ENCODE measurements around the gene PPP1R1B. TPM values are rescaled to one million over a fixed set of nuclear protein-coding genes. Genes with fewer than 3 reads are reported as not detected.

The PPP1R1B gene
- total RNA-seq, 1 donor from 2014 or later: 0.12 TPM

DNA sequence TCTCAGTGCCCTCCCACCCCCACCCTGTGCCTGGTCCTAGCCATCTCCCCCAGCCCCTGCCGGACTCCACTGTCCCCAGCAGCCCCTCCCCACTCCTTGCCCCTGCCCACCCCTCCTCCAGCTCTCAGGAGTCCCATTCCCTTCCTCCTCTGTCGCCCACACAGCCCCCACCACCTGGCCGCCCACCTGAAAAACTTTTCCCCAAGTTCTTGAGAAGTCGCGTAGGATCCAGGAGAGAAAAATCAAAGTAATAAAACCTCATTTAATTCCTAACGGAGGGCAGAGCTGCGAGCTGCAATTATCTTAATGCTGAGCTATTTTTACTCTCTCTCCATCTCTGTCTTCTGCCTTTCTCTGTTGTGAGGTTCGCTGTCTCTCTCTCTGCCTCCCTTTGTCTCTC, 2.4 kb upstream of the PPP1R1B start:
- H3K36me3 Mint-ChIP-seq (ENCODE audit: low read depth): peaks cover 3% of the 10 kb centered on the region
- peaks cover 17% of the 10 kb centered on the region for H3K4me1 Mint-ChIP-seq (ENCODE audit: low read depth)
- no peak for DNase-seq (ENCODE audit: low spot score)
- H3K9me3 Mint-ChIP-seq (ENCODE audit: low read depth): no peaks in the 10 kb centered on the region
- no peak overlapping the region for H3K27ac Mint-ChIP-seq (ENCODE audit: unreplicated experiment)
- H3K27me3 Mint-ChIP-seq (ENCODE audit: low read depth): peaks cover 31% of the 10 kb centered on the region
- TF ChIP-seq, protein P1, sequence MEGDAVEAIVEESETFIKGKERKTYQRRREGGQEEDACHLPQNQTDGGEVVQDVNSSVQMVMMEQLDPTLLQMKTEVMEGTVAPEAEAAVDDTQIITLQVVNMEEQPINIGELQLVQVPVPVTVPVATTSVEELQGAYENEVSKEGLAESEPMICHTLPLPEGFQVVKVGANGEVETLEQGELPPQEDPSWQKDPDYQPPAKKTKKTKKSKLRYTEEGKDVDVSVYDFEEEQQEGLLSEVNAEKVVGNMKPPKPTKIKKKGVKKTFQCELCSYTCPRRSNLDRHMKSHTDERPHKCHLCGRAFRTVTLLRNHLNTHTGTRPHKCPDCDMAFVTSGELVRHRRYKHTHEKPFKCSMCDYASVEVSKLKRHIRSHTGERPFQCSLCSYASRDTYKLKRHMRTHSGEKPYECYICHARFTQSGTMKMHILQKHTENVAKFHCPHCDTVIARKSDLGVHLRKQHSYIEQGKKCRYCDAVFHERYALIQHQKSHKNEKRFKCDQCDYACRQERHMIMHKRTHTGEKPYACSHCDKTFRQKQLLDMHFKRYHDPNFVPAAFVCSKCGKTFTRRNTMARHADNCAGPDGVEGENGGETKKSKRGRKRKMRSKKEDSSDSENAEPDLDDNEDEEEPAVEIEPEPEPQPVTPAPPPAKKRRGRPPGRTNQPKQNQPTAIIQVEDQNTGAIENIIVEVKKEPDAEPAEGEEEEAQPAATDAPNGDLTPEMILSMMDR (IDR thresholded peaks at IDR 0.05): no peak
- H3K4me3 Mint-ChIP-seq (ENCODE audit: unreplicated experiment): no peak overlapping the region

GRCh38 chr17:39625198-39625785, 1.5 kb upstream of the PPP1R1B start:
- H3K9me3 Mint-ChIP-seq (ENCODE audit: low read depth): no peaks in the 10 kb centered on the region
- H3K27me3 Mint-ChIP-seq (ENCODE audit: low read depth): peaks cover 33% of the 10 kb centered on the region
- DNase-seq (ENCODE audit: low spot score): peak; percentile 36
- H3K4me1 Mint-ChIP-seq (ENCODE audit: low read depth): peaks cover 17% of the 10 kb centered on the region
- no peak overlapping the region for H3K4me3 Mint-ChIP-seq (ENCODE audit: unreplicated experiment)
- H3K27ac Mint-ChIP-seq (ENCODE audit: unreplicated experiment): no peak overlapping the region
- peaks cover 3% of the 10 kb centered on the region for H3K36me3 Mint-ChIP-seq (ENCODE audit: low read depth)
- TF ChIP-seq, protein P1 (IDR thresholded peaks at IDR 0.05): no peak

DNA sequence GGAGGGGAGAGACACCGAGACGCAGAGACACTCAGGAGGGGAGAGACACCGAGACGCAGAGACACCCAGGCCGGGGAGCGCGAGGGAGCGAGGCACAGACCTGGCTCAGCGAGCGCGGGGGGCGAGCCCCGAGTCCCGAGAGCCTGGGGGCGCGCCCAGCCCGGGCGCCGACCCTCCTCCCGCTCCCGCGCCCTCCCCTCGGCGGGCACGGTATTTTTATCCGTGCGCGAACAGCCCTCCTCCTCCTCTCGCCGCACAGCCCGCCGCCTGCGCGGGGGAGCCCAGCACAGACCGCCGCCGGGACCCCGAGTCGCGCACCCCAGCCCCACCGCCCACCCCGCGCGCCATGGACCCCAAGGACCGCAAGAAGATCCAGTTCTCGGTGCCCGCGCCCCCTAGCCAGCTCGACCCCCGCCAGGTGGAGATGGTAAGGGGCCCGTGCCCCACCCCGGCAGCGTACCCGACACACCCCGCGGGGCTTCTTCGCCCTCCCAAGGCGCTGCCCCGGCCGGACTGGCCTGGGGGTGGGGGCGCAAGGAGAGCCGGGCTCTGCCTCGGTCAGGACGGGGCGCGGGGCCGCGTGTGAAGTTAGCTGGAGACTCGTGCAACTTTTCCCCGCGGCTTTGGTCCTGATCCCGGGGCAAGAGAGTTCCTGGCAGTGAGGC, 427 bp downstream of the PPP1R1B start:
- DNase-seq (ENCODE audit: low spot score): no peak
- peaks cover 44% of the 10 kb centered on the region for H3K27me3 Mint-ChIP-seq (ENCODE audit: low read depth)
- H3K4me3 Mint-ChIP-seq (ENCODE audit: unreplicated experiment): peak overlapping the region; percentile 65
- TF ChIP-seq, protein P1 (IDR thresholded peaks at IDR 0.05): no peak
- H3K36me3 Mint-ChIP-seq (ENCODE audit: low read depth): peaks cover 3% of the 10 kb centered on the region
- H3K4me1 Mint-ChIP-seq (ENCODE audit: low read depth): peaks cover 13% of the 10 kb centered on the region
- no peak overlapping the region for H3K27ac Mint-ChIP-seq (ENCODE audit: unreplicated experiment)
- H3K9me3 Mint-ChIP-seq (ENCODE audit: low read depth): no peaks in the 10 kb centered on the region

DNA sequence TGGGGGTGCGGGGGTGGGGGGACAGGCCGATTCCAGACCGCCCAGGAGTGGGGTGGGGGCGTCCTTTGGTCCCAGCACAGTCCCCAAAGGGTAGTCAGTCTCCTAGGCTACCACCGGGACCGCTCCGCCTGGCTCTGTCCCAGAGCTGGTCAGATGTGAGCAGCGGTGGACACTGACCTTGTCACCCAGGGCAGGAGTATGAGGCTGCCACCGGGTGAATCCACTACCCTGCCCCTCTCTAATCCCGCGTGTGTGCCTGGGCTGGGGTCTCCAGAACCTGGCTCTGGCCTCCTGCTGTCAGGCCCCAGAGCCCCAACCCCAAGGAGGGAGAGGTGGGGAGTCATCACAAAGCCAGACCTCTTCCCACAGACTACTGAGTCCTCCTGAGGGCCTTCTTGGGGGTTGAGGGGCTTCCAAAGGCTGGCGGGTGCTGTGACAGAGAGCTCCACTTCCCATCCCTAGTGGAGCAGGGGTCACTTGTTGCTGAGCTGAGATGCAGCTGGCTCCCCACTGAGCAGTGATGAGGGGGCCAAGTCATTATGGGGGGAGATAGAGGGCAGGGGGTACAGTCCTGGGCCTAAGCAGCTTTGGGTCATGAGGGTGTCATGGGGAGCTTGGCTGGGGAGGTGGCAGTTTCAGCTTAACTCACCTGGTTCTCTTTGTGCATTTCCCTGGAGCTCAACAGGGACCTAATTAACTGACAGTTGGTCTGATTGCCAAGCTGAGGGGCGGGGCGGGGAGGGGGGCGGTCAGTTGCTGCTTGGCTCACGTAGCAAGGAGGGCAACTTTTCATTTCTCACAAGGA, 1.2 kb downstream of the PPP1R1B start:
- TF ChIP-seq, protein P1 (IDR thresholded peaks at IDR 0.05): no peak
- Mint-ChIP-seq H3K27me3 (ENCODE audit: low read depth) (peaks cover 44% of the 10 kb centered on the region), H3K4me3 (ENCODE audit: unreplicated experiment) (no peak overlapping the region), H3K27ac (ENCODE audit: unreplicated experiment) (no peak overlapping the region), H3K9me3 (ENCODE audit: low read depth) (no peaks in the 10 kb centered on the region), H3K36me3 (ENCODE audit: low read depth) (peaks cover 3% of the 10 kb centered on the region), H3K4me1 (ENCODE audit: low read depth) (peaks cover 11% of the 10 kb centered on the region)
- DNase-seq (ENCODE audit: low spot score): no peak

All from chondrocyte (in vitro differentiated cells).